ENCODE measurements around the gene RAB40B.
"Not testable (repeated sequence)": the region's sequence is repeated elsewhere in the genome, so short reads cannot be mapped to it uniquely, and the experiment has no call there.

The RAB40B gene

GRCh38 chr17:82698065-82698973, at the start of gene RAB40B:
Gene RAB40B, minus strand, starts transcription at chr17:82698698. Its CDS starts 102 bp downstream, at chr17:82698596.
- peak; percentile 99 for DNase-seq (ENCODE audit: low spot score)

- DNase-seq (ENCODE audit: low spot score) = no peak
These were observed 47.0 kb upstream of the RAB40B start for GRCh38 chr17:82745524-82745923.

GRCh38 chr17:82744736-82745135, 46.2 kb upstream of the RAB40B start:
- DNase-seq (ENCODE audit: low spot score) = not testable (repeated sequence)

- DNase-seq (ENCODE audit: low spot score) = no peak
These were observed 45.1 kb upstream of the RAB40B start for GRCh38 chr17:82743344-82744219.

GRCh38 chr17:82740906-82741759, 42.6 kb upstream of the RAB40B start:
- no peak for DNase-seq (ENCODE audit: low spot score)

- DNase-seq (ENCODE audit: low spot score) = no peak
These were observed 39.7 kb upstream of the RAB40B start for GRCh38 chr17:82737967-82738877.

- DNase-seq (ENCODE audit: low spot score) = no peak
These were observed 38.1 kb upstream of the RAB40B start for GRCh38 chr17:82736511-82737185.

- peak; percentile 13 for DNase-seq (ENCODE audit: low spot score)
These were observed 36.7 kb upstream of the RAB40B start, which contains the start of gene FN3K for GRCh38 chr17:82734987-82735866. Gene FN3K, plus strand, starts transcription at chr17:82735615. Its CDS starts 22 bp downstream, at chr17:82735637.

GRCh38 chr17:82732118-82732743, 33.7 kb upstream of the RAB40B start:
- no peak for DNase-seq (ENCODE audit: low spot score)

GRCh38 chr17:82729479-82730260, 31.2 kb upstream of the RAB40B start:
- DNase-seq (ENCODE audit: low spot score) = no peak

GRCh38 chr17:82726427-82726826, 27.9 kb upstream of the RAB40B start:
- no peak for DNase-seq (ENCODE audit: low spot score)

GRCh38 chr17:82723169-82723807, 24.8 kb upstream of the RAB40B start:
- DNase-seq (ENCODE audit: low spot score) = no peak

- no peak for DNase-seq (ENCODE audit: low spot score)
These were observed 24.0 kb upstream of the RAB40B start for GRCh38 chr17:82722341-82723013.

- DNase-seq (ENCODE audit: low spot score) = no peak
These were observed 21.7 kb upstream of the RAB40B start for GRCh38 chr17:82720204-82720603.

GRCh38 chr17:82718986-82719685, 20.6 kb upstream of the RAB40B start:
- DNase-seq (ENCODE audit: low spot score) = no peak
